Colonic mucosa (tissue), 4 donors: Measurements from ENCODE around the gene TLE7. TPM values are rescaled to one million over a fixed set of nuclear protein-coding genes. Genes with fewer than 3 reads are reported as not detected.

Experiments used
- DNase-seq: peaks from one replicate; pipeline ENCODE4 v3.0.0-alpha.2; 2020
- H3K27ac ChIP-seq: fragments of 200-600 bp; one replicate; pipeline ENCODE4 v1.8.0; 2021
- H3K27me3 ChIP-seq: fragments of 200-600 bp; one replicate; pipeline ENCODE4 v1.8.0; 2021
- H3K36me3 ChIP-seq: fragments of 200-600 bp; one replicate; pipeline ENCODE4 v1.8.0; 2021
- H3K4me1 ChIP-seq: fragments of 200-600 bp; one replicate; pipeline ENCODE4 v1.8.0; 2021; ENCODE audit warnings: mild to moderate bottlenecking
- H3K4me3 ChIP-seq: fragments of 200-600 bp; one replicate; pipeline ENCODE4 v1.8.0; 2021
- H3K9ac ChIP-seq, 2 donors: one replicate each; pipeline ENCODE4 v1.7.0; 2013; ENCODE audit warnings: control low read depth in 2 of 2, low read depth in 2 of 2, low read length in 2 of 2
- H3K9me3 ChIP-seq: fragments of 200-600 bp; one replicate; pipeline ENCODE4 v1.8.0; 2021
- intact Hi-C: fragments of 100-400 bp; cut with DNase I; formaldehyde crosslinking; loops from one replicate; pipeline ENCODE4 v1.14.1; 2022
- total RNA-seq, 2 donors: library from RNA; stranded (reverse); fragmentation: NEBNext Ultra II Directional in 1 of 2; extraction: Animal tissue kit (Norgen Biotek cat#: 25700) in 1 of 2; gene quantifications; one replicate each; pipeline ENCODE4 v1.2.1, GENCODE V29; 2021
- TF ChIP-seq, protein P1 (sequence below): fragments of 200-600 bp; IDR thresholded peaks from one replicate; pipeline ENCODE4 v1.8.0; 2022; ENCODE audit warnings: antibody characterized with exemption, mild to moderate bottlenecking
- donor health status: healthy.
- donor health status: DM: no; HTN: no; CAD: no.
- donor health status: DM: no; HTN: no; CAD: no.

The TLE7 gene
- total RNA-seq, result not detected

GRCh38 chr16:71442051-71442440 lies at the start of gene TLE7:
TSS of gene TLE7 (minus strand) at chr16:71442054. CDS start at chr16:71433324, 8,730 bp downstream.
- H3K27me3 ChIP-seq, result no peaks in the 10 kb centered on the region
- no peak within 1 kb of the TSS for H3K9ac ChIP-seq
- no peak within 1 kb of the TSS for H3K27ac ChIP-seq
- H3K4me1 ChIP-seq, result no peaks in the 10 kb centered on the region
- TF ChIP-seq, protein P1, sequence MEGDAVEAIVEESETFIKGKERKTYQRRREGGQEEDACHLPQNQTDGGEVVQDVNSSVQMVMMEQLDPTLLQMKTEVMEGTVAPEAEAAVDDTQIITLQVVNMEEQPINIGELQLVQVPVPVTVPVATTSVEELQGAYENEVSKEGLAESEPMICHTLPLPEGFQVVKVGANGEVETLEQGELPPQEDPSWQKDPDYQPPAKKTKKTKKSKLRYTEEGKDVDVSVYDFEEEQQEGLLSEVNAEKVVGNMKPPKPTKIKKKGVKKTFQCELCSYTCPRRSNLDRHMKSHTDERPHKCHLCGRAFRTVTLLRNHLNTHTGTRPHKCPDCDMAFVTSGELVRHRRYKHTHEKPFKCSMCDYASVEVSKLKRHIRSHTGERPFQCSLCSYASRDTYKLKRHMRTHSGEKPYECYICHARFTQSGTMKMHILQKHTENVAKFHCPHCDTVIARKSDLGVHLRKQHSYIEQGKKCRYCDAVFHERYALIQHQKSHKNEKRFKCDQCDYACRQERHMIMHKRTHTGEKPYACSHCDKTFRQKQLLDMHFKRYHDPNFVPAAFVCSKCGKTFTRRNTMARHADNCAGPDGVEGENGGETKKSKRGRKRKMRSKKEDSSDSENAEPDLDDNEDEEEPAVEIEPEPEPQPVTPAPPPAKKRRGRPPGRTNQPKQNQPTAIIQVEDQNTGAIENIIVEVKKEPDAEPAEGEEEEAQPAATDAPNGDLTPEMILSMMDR, result no peak
- no peak within 1 kb of the TSS for H3K4me3 ChIP-seq
- intact Hi-C loops, result no loop called here
- peak; percentile 8 for DNase-seq
- H3K9me3 ChIP-seq, result peaks cover 6% of the 10 kb centered on the region
- H3K36me3 ChIP-seq, result no peaks in the 10 kb centered on the region

DNA sequence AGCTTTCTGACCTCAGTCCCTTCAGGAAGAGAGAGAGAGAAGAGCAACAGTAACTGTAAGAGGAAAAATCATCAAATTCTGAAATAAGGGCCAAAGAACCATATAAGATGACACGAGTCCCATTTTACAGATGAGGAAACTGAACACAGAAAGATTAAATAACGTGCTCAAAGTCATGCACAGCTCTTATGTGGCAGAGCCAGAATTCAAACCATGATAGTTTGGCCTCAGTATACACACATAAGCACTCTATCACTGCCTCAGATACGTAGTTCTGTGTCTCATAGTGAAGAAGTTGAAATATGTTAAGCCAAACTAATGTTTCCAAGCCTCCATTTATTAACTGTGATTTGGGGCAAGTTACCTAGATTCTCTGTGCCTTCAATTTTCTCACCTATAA lies 49.2 kb upstream of the TLE7 start:
- TF ChIP-seq, protein P1, result no peak
- DNase-seq, result no peak
- H3K4me3 ChIP-seq, result no peak overlapping the region
- no peaks in the 10 kb centered on the region for H3K36me3 ChIP-seq
- H3K9ac ChIP-seq, result no peak overlapping the region
- intact Hi-C loops, result no loop called here
- no peak overlapping the region for H3K27ac ChIP-seq
- no peaks in the 10 kb centered on the region for H3K4me1 ChIP-seq
- no peaks in the 10 kb centered on the region for H3K9me3 ChIP-seq
- H3K27me3 ChIP-seq, result no peaks in the 10 kb centered on the region

- Histone ChIP-seq H3K27ac (no peak overlapping the region), H3K36me3 (no peaks in the 10 kb centered on the region), H3K4me3 (no peak overlapping the region), H3K4me1 (no peaks in the 10 kb centered on the region), H3K9me3 (no peaks in the 10 kb centered on the region), H3K9ac (no peak overlapping the region), H3K27me3 (no peaks in the 10 kb centered on the region)
- intact Hi-C loops, result no loop called here
- no peak for DNase-seq
- TF ChIP-seq, protein P1, result no peak
Observed at GRCh38 chr16:71490361-71490760, 48.5 kb upstream of the TLE7 start.

- Histone ChIP-seq H3K9me3 (no peaks in the 10 kb centered on the region), H3K36me3 (no peaks in the 10 kb centered on the region), H3K27ac (no peak within 1 kb of the TSS), H3K4me1 (no peaks in the 10 kb centered on the region), H3K9ac (no peak within 1 kb of the TSS), H3K27me3 (no peaks in the 10 kb centered on the region), H3K4me3 (no peak within 1 kb of the TSS)
- intact Hi-C loops, result no loop called here
- DNase-seq, result no peak
- TF ChIP-seq, protein P1, result no peak
Observed at GRCh38 chr16:71489122-71489521, 47.3 kb upstream of the TLE7 start, which contains the start of gene ZNF19. TSS of gene ZNF19 (minus strand) at chr16:71489324. CDS start at chr16:71482114, 7,210 bp downstream.

GRCh38 chr16:71484006-71484893 lies 42.4 kb upstream of the TLE7 start:
- Histone ChIP-seq H3K27ac (peak overlapping the region; percentile 97), H3K36me3 (no peaks in the 10 kb centered on the region), H3K4me3 (peak overlapping the region; percentile 92), H3K4me1 (peaks cover 5% of the 10 kb centered on the region), H3K9ac (peak overlapping the region; percentile 80 to 92), H3K9me3 (no peaks in the 10 kb centered on the region), H3K27me3 (no peaks in the 10 kb centered on the region)
- DNase-seq, result peak; percentile 91
- intact Hi-C loops, result loop anchor here (2.0 kb wide), 1 partner anchor 21 kb away; the partner anchor contains the start of gene ZNF23
- TF ChIP-seq, protein P1, result no peak
